ENCODE results near the gene SPTAN1.

- TF ChIP-seq SUZ12 (IDR thresholded peaks at IDR 0.05) = no peak
- TF ChIP-seq NFRKB (IDR thresholded peaks at IDR 0.05) = no peak
- TF ChIP-seq FOXK2 (IDR thresholded peaks at IDR 0.05) = no peak
Measured at GRCh38 chr9:128619779-128620178, 67.4 kb downstream of the SPTAN1 start.
